ENCODE measurements around the gene C2CD2.
A peak's percentile ranks its signal among the peaks of the same experiment; 100 is the strongest.
"Not testable (repeated sequence)": the region's sequence is repeated elsewhere in the genome, so short reads cannot be mapped to it uniquely, and the experiment has no call there.

C2CD2 gene

GRCh38 chr21:41956926-41957729 is 3.3 kb upstream of the C2CD2 start:
- Mint-ChIP-seq H3K4me3 (no peak overlapping the region), H3K36me3 (ENCODE audit: low read depth) (no peaks in the 10 kb centered on the region), H3K4me1 (ENCODE audit: low read depth) (peaks cover 20% of the 10 kb centered on the region), H3K27me3 (peaks cover 29% of the 10 kb centered on the region), H3K9me3 (no peaks in the 10 kb centered on the region), H3K27ac (peak overlapping the region; percentile 23)

DNA sequence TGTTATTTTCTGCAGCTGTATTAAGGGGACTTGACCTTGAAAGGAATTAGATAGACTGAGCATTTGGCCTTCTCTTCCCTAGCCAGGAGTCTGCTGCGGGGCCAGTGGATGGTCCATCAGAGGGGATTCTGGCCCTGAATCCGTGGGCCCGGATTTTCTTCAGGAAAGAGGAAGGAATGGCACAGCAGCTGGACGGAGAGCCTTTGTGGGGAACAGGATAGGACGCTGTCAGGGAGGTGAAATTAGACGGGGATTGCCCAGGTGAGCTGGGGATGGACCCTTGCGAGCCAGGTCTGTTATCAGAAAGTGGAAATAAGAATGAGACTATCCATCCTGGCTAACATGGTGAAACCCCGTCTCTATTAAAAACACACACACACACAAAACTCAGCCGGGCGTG is 1.7 kb upstream of the C2CD2 start:
- H3K27me3 Mint-ChIP-seq: peaks cover 30% of the 10 kb centered on the region
- no peaks in the 10 kb centered on the region for H3K9me3 Mint-ChIP-seq
- no peak overlapping the region for H3K4me3 Mint-ChIP-seq
- H3K36me3 Mint-ChIP-seq (ENCODE audit: low read depth): no peaks in the 10 kb centered on the region
- peaks cover 17% of the 10 kb centered on the region for H3K4me1 Mint-ChIP-seq (ENCODE audit: low read depth)
- H3K27ac Mint-ChIP-seq: no peak overlapping the region

DNA sequence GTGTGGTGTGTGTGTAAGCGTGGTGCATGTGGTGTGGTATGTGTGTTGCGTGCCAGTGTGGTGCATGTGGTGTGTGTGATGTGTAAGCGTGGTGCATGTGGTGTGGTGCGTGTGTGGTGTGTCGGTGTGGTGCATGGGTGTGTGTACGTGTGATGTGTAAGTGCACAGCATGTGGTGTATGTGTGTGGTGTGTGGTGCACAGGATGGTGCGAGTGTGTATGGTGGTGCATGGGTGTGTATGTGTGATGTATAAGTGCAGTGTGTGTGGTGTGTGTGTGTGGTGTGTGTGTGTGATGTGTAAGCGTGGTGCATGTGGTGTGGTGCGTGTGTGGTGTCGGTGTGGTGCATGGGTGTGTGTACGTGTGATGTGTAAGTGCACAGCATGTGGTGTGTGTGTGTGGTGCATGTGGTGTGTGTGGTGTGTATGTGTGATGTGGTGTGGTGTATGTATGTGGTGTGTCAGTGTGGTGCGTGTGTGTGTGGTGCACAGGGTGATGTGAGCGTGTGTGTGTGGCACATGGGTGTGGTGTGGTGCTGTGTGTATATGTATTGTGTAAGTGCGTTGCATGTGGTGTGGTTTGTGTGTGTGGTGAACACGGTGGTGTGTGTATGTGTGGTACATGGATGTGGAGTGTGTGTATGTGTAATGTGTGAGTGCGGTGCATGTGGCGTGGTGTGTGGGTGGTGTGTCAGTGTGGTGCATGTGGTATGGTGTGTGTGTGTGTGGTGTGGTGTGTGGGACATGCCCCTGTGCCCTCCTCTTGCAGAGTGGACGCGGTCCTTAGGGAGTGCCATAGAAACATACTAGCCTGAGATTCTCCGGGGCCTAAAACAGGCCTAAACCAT is 1.1 kb upstream of the C2CD2 start:
- Mint-ChIP-seq H3K36me3 (ENCODE audit: low read depth) (no peaks in the 10 kb centered on the region), H3K4me1 (ENCODE audit: low read depth) (peaks cover 17% of the 10 kb centered on the region), H3K27ac (peak overlapping the region; percentile 91), H3K9me3 (no peaks in the 10 kb centered on the region), H3K4me3 (peak overlapping the region; percentile 66), H3K27me3 (peaks cover 30% of the 10 kb centered on the region)

DNA sequence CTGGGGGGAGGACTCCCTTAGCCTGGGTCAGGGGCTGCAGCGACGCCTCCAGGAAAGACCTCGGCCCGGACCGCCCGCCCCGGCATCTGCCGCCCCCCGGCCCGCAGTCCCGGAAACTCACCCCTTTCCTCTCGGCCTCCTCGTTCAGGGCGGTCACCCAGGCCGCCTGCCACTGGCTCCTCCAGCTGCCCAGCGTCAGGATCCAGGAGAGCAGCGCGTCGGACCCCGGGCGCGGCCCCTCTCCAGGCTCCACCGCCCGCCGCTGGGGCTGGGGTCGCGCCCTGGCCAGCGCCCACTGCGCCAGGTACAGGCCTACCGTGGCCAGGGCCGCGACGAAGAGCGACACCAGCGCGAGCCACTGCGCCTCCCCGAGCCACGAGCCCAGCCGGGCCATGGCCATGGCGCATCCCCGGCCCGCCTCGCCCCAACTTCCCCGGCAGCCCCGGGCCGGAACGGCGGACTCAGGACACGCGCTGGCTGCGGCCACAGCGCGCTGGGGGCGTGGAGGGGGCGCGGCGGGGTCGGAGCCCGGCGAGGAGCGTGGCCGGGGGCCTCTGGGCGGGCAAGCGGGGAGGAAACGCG is 478 bp downstream of the C2CD2 start:
- Mint-ChIP-seq H3K27me3 (peaks cover 30% of the 10 kb centered on the region), H3K27ac (no peak overlapping the region), H3K9me3 (no peaks in the 10 kb centered on the region), H3K4me3 (peak overlapping the region; percentile 71), H3K4me1 (ENCODE audit: low read depth) (peaks cover 17% of the 10 kb centered on the region), H3K36me3 (ENCODE audit: low read depth) (no peaks in the 10 kb centered on the region)

DNA sequence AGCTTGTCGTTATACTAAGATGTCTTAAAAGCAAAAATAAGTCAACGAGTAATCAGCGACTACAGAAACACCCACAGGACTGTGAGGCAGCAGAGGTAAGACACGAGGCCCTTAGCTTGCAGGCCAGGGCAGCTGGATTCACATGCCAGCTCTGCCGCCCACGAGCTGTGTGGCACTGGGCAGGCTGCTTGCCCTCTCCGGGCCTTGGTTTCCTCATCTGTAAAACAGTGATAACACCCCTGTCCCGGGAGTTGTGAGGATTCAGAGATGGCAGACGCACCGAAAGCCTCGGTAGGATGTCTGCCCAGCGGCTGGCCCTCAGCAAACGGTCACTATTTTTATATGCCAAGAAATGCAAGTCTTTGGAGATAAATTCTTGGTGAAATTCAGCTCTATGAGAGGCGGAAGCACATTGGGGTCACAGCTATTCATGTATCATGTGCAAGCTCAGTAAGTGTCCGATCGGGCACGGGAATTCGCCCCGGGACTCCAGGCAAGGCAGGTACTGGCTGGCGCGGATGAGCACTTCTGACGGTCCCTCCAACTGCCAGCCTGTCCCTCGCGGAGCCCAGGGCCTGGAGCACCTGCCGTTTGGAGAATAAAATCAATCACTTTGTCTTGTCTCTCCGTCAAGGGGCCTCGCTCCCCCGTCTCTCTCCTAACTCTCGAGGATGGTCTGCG is 1.1 kb downstream of the C2CD2 start:
- H3K4me1 Mint-ChIP-seq (ENCODE audit: low read depth): peaks cover 17% of the 10 kb centered on the region
- peaks cover 30% of the 10 kb centered on the region for H3K27me3 Mint-ChIP-seq
- H3K9me3 Mint-ChIP-seq: no peaks in the 10 kb centered on the region
- H3K4me3 Mint-ChIP-seq: peak overlapping the region; percentile 71
- H3K27ac Mint-ChIP-seq: peak overlapping the region; percentile 21
- no peaks in the 10 kb centered on the region for H3K36me3 Mint-ChIP-seq (ENCODE audit: low read depth)

DNA sequence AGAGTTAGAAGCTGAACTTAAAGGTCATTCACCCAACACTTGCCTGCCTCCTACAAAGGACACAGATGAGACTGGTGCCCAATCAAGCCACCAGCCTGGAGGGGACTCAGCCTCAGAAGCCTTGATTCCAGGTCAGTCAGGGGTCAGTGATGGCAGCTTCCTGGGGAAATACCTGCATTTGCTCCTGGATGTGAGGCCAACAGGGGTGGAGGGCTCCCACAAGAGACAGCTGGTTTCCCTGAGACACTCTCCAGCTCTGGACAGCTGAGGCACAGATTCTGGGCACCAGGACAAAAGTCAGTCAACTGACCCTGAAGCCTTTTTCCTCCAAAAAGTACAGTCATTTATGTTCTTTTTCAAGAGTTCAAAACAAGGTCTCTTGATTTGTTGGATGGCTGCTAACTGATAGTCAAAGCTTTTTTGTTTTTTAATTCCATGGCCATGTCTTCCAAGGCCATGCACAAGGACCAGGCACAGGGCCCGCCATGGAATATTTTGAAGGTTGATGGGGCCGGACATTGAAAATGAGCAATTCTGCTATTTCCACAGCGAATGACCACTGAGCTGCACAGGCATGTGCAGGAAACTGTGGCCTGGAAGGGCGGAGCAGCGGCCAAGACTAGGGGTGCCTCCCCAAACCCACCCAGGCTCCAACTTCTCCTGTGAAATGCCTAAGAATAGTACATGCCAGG is 1.8 kb downstream of the C2CD2 start:
- Mint-ChIP-seq H3K27ac (no peak overlapping the region), H3K4me1 (ENCODE audit: low read depth) (peaks cover 17% of the 10 kb centered on the region), H3K27me3 (peaks cover 27% of the 10 kb centered on the region), H3K36me3 (ENCODE audit: low read depth) (no peaks in the 10 kb centered on the region), H3K9me3 (no peaks in the 10 kb centered on the region), H3K4me3 (peak overlapping the region; percentile 71)

GRCh38 chr21:41950941-41951351 is 2.9 kb downstream of the C2CD2 start:
- Mint-ChIP-seq H3K27me3 (peaks cover 21% of the 10 kb centered on the region), H3K9me3 (no peaks in the 10 kb centered on the region), H3K27ac (no peak overlapping the region), H3K4me3 (no peak overlapping the region), H3K36me3 (ENCODE audit: low read depth) (no peaks in the 10 kb centered on the region), H3K4me1 (ENCODE audit: low read depth) (peaks cover 17% of the 10 kb centered on the region)

DNA sequence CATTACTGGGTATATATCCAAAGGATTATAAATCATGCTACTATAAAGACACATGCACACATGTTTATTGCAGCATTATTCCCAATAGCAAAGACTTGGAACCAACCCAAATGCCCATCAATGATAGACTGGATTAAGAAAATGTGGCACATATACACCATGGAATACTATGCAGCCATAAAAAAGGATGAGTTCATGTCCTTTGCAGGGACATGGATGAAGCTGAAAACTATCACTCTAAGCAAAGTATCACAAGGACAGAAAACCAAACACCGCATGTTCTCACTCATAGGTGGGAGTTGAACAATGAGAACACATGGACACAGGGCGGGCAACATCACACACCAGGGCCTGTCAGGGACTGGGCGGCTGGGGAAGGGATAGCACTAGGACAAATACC is 4.2 kb downstream of the C2CD2 start:
- peaks cover 15% of the 10 kb centered on the region for H3K4me1 Mint-ChIP-seq (ENCODE audit: low read depth)
- H3K27ac Mint-ChIP-seq; H3K36me3 Mint-ChIP-seq (ENCODE audit: low read depth); H3K9me3 Mint-ChIP-seq; H3K4me3 Mint-ChIP-seq: not testable (repeated sequence)
- H3K27me3 Mint-ChIP-seq: peaks cover 12% of the 10 kb centered on the region

GRCh38 chr21:41948901-41949300 is 4.9 kb downstream of the C2CD2 start:
- Mint-ChIP-seq H3K9me3 (no peaks in the 10 kb centered on the region), H3K36me3 (ENCODE audit: low read depth) (no peaks in the 10 kb centered on the region), H3K4me1 (ENCODE audit: low read depth) (peaks cover 10% of the 10 kb centered on the region), H3K27ac (no peak overlapping the region), H3K27me3 (peaks cover 8% of the 10 kb centered on the region), H3K4me3 (no peak overlapping the region)

GRCh38 chr21:41948078-41948895 is 5.5 kb downstream of the C2CD2 start:
- Mint-ChIP-seq H3K4me3 (no peak overlapping the region), H3K4me1 (ENCODE audit: low read depth) (peaks cover 10% of the 10 kb centered on the region), H3K27me3 (peaks cover 8% of the 10 kb centered on the region), H3K36me3 (ENCODE audit: low read depth) (no peaks in the 10 kb centered on the region), H3K27ac (no peak overlapping the region), H3K9me3 (no peaks in the 10 kb centered on the region)

GRCh38 chr21:41945982-41946381 is 7.8 kb downstream of the C2CD2 start:
- H3K9me3 Mint-ChIP-seq: no peaks in the 10 kb centered on the region
- H3K4me1 Mint-ChIP-seq (ENCODE audit: low read depth): no peaks in the 10 kb centered on the region
- no peak overlapping the region for H3K27ac Mint-ChIP-seq
- H3K27me3 Mint-ChIP-seq: no peaks in the 10 kb centered on the region
- no peaks in the 10 kb centered on the region for H3K36me3 Mint-ChIP-seq (ENCODE audit: low read depth)
- no peak overlapping the region for H3K4me3 Mint-ChIP-seq

DNA sequence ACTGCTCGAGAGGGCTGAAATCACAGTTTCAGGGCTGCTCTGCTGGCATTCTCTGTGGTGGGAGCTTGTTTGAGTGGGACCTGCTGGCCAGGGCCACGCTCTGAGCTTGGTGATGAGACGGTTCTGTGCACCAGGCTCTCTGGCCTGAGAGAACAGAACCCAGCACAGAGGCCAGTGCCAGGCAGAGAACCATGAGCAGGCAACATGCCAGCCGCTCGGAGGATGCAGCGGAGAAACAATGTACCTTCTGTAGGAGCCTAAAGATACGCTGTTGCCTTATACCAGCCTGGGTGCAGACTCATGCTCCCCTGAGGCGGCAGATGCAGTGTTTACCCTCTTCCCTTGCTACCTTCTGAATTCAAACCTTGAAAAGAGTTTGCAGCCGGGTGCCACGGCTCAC is 10.0 kb downstream of the C2CD2 start:
- H3K4me1 Mint-ChIP-seq (ENCODE audit: low read depth): no peaks in the 10 kb centered on the region
- H3K27me3 Mint-ChIP-seq: no peaks in the 10 kb centered on the region
- no peaks in the 10 kb centered on the region for H3K36me3 Mint-ChIP-seq (ENCODE audit: low read depth)
- H3K27ac Mint-ChIP-seq: no peak overlapping the region
- no peak overlapping the region for H3K4me3 Mint-ChIP-seq
- no peaks in the 10 kb centered on the region for H3K9me3 Mint-ChIP-seq

GRCh38 chr21:41942457-41942856 is 11.4 kb downstream of the C2CD2 start:
- Mint-ChIP-seq H3K36me3 (ENCODE audit: low read depth) (no peaks in the 10 kb centered on the region), H3K9me3 (no peaks in the 10 kb centered on the region), H3K4me1 (ENCODE audit: low read depth) (no peaks in the 10 kb centered on the region), H3K27ac (no peak overlapping the region), H3K27me3 (no peaks in the 10 kb centered on the region), H3K4me3 (no peak overlapping the region)

- Mint-ChIP-seq H3K9me3 (no peaks in the 10 kb centered on the region), H3K4me3 (no peak overlapping the region), H3K27ac (no peak overlapping the region), H3K4me1 (ENCODE audit: low read depth) (no peaks in the 10 kb centered on the region), H3K27me3 (no peaks in the 10 kb centered on the region), H3K36me3 (ENCODE audit: low read depth) (no peaks in the 10 kb centered on the region)
These were observed 11.9 kb downstream of the C2CD2 start for GRCh38 chr21:41941941-41942340.
